Caco-2 (cell line): ENCODE measurements around the gene RIPK3. TPM values are rescaled to one million over a fixed set of nuclear protein-coding genes. Genes with fewer than 3 reads are reported as not detected.

Source experiments
- BruUV-seq: library from RNA; stranded (reverse); fragments of 400-500 nt; replicated peaks from 2 replicates; lab custom pipeline; 2021; lab: Mats Ljungman, UMichigan
- CTCF ChIA-PET: fragments of 300-600 bp; sonication (Branson Sonifier 250); formaldehyde crosslinking; loops from one replicate; lab custom pipeline; 2022; ENCODE audit warnings: antibody characterized with exemption; lab: Charles Lee
- POLR2A ChIA-PET: fragments of 300-600 bp; sonication (Branson Sonifier 250); formaldehyde crosslinking; loops from one replicate; lab custom pipeline; 2022; ENCODE audit warnings: antibody characterized with exemption; lab: Charles Lee
- DNase-seq, 2 experiments: peaks; one replicate each; pipeline versions ENCODE4 v3.0.0 to v3.0.0-alpha.2; 2020 to 2022
- H3K27me3 ChIP-seq: replicated peaks from 2 replicates; pipeline ENCODE4 v1.6.0; 2011; ENCODE audit warnings: low read length; ENCODE audit not compliant: control insufficient read depth, insufficient read depth
- H3K36me3 ChIP-seq: 2 replicates; pipeline ENCODE4 v1.5.1; 2011; ENCODE audit warnings: low read length; ENCODE audit not compliant: control insufficient read depth, insufficient read depth
- H3K4me1 ChIP-seq: fragments of 250-450 bp; sonication (Bioruptor Pico); 2 replicates; pipeline ENCODE4 v1.5.1; 2020; ENCODE audit warnings: mild to moderate bottlenecking
- H3K4me3 ChIP-seq: 2 replicates; pipeline ENCODE4 v1.5.1; 2011; ENCODE audit warnings: low read depth, mild to moderate bottlenecking, control low read depth, low read length
- H3K9me3 ChIP-seq: fragments of 250-450 bp; sonication (Bioruptor Pico); 2 replicates; pipeline ENCODE4 v1.5.1; 2020; ENCODE audit warnings: mild to moderate bottlenecking, moderate library complexity
- H3K27ac Mint-ChIP-seq: one replicate; pipeline ENCODE4 v1.8.0; 2022; ENCODE audit warnings: mixed read lengths; ENCODE audit not compliant: unreplicated experiment
- H3K27me3 Mint-ChIP-seq: one replicate; pipeline ENCODE4 v1.8.0; 2022; ENCODE audit warnings: mixed read lengths; ENCODE audit not compliant: insufficient read depth, unreplicated experiment
- H3K36me3 Mint-ChIP-seq: one replicate; pipeline ENCODE4 v1.8.0; 2022; ENCODE audit warnings: mild to moderate bottlenecking, mixed read lengths; ENCODE audit not compliant: insufficient read depth, unreplicated experiment
- H3K4me1 Mint-ChIP-seq: one replicate; pipeline ENCODE4 v1.8.0; 2022; ENCODE audit warnings: low read depth, mixed read lengths; ENCODE audit not compliant: unreplicated experiment
- H3K4me3 Mint-ChIP-seq: one replicate; pipeline ENCODE4 v1.8.0; 2022; ENCODE audit warnings: mild to moderate bottlenecking, moderate library complexity, mixed read lengths; ENCODE audit not compliant: unreplicated experiment
- H3K9me3 Mint-ChIP-seq: one replicate; pipeline ENCODE4 v1.8.0; 2022; ENCODE audit warnings: mixed read lengths; ENCODE audit not compliant: unreplicated experiment
- intact Hi-C: fragments of 100-400 bp; cut with micrococcal nuclease; formaldehyde crosslinking; loops from one replicate; pipeline ENCODE4 v1.10.0; 2022; ENCODE audit not compliant: unreplicated experiment
- total RNA-seq: library from RNA; stranded (reverse); gene quantifications from 2 replicates; pipeline ENCODE4 v1.2.3, GENCODE V29; 2022
- TF ChIP-seq, protein P1 (sequence below), 2 experiments: fragments of 200-600 bp in 1 of 2; IDR thresholded peaks; 1 replicate in 1 of 2; 2 replicates in 1 of 2; pipeline versions ENCODE4 v1.5.1 to v1.8.0; 2011 to 2022; ENCODE audit warnings: antibody characterized with exemption in 1 of 2, control low read depth in 1 of 2, inconsistent platforms in 1 of 2, low read depth in 1 of 2, low read length in 1 of 2, mild to moderate bottlenecking in 1 of 2, moderate library complexity in 1 of 2; ENCODE audit not compliant: insufficient read depth in 1 of 2, severe bottlenecking in 1 of 2, unreplicated experiment in 1 of 2

Gene RIPK3
- total RNA-seq, 1 experiment from 2014 or later, result 1.5 TPM

DNA sequence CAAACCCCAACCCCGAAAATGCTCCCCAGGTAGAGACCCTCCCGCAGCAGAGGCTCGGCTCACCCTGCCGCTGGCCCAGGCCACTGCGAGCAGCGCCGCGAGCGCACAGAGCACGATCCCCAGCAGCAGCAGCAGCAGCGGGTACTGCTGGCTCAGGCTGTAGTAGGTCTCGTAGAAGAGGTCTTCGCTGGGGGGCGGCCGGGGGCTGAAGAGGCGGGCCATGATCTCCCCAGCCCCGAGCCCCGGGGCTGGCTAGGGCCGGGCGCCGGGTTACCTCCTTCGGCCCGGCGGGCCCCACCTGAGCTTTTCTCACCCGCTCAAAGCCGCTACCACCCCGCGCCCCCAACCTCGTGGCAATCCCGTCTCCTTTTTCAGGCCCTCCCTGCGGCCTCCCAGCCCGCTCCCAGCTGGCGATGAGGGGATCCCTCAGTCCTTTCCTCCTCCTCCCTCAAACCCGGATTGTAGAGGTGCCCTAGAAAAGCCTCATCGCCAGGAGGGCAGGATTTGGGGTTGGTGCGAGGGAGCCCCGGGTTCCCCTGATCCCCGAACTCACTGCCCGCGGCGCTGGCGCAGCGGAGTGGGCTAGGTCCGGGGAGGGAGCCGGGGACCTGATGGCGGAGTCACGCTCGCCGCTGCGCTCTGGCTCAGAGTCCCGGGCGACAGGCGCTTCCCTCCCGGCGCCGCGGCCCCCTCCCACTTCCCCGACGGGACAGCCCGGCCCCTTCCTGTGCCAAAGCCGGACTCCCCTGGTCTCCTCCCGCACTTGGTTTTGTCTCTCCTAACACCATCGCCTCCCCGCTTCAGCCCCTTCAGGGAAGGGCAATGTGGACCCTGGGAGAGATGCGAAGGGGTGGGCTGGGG is 5.1 kb downstream of the RIPK3 start, which contains the start of gene ADCY4:
ADCY4 (minus strand) TSS at position 641 of the 861 bp plus-strand sequence; CDS start at position 222, 419 bp downstream.
- no peaks in the 10 kb centered on the region for H3K27me3 Mint-ChIP-seq
- H3K9me3 ChIP-seq, result no peaks in the 10 kb centered on the region
- H3K9me3 Mint-ChIP-seq, result no peaks in the 10 kb centered on the region
- peaks cover 15% of the 10 kb centered on the region for H3K4me1 ChIP-seq
- no peaks in the 10 kb centered on the region for H3K36me3 ChIP-seq
- intact Hi-C loops, result no loop called here
- peaks cover 7% of the 10 kb centered on the region for H3K36me3 Mint-ChIP-seq
- CTCF ChIA-PET, result interaction anchor here (1.5 to 3.0 kb wide), 4 partner anchors 31 to 96 kb away, joined by 5 to 90 read pairs (median 13); partner anchors contain the start of genes CBLN3, KHNYN and TINF2
- no peak within 1 kb of the TSS for H3K4me3 Mint-ChIP-seq
- DNase-seq, result no peak
- no peak within 1 kb of the TSS for H3K4me3 ChIP-seq
- H3K27ac Mint-ChIP-seq, result no peak within 1 kb of the TSS
- no TSS peak for BruUV-seq
- H3K27me3 ChIP-seq, result no peaks in the 10 kb centered on the region
- peaks cover 7% of the 10 kb centered on the region for H3K4me1 Mint-ChIP-seq
- TF ChIP-seq, protein P1, sequence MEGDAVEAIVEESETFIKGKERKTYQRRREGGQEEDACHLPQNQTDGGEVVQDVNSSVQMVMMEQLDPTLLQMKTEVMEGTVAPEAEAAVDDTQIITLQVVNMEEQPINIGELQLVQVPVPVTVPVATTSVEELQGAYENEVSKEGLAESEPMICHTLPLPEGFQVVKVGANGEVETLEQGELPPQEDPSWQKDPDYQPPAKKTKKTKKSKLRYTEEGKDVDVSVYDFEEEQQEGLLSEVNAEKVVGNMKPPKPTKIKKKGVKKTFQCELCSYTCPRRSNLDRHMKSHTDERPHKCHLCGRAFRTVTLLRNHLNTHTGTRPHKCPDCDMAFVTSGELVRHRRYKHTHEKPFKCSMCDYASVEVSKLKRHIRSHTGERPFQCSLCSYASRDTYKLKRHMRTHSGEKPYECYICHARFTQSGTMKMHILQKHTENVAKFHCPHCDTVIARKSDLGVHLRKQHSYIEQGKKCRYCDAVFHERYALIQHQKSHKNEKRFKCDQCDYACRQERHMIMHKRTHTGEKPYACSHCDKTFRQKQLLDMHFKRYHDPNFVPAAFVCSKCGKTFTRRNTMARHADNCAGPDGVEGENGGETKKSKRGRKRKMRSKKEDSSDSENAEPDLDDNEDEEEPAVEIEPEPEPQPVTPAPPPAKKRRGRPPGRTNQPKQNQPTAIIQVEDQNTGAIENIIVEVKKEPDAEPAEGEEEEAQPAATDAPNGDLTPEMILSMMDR (IDR thresholded peaks at IDR 0.05; ENCODE audit: insufficient read depth in 1 of 2, low read depth in 1 of 2, low read length in 1 of 2, severe bottlenecking in 1 of 2, unreplicated experiment in 1 of 2), result no peak
- POLR2A ChIA-PET, result no interaction called here

DNA sequence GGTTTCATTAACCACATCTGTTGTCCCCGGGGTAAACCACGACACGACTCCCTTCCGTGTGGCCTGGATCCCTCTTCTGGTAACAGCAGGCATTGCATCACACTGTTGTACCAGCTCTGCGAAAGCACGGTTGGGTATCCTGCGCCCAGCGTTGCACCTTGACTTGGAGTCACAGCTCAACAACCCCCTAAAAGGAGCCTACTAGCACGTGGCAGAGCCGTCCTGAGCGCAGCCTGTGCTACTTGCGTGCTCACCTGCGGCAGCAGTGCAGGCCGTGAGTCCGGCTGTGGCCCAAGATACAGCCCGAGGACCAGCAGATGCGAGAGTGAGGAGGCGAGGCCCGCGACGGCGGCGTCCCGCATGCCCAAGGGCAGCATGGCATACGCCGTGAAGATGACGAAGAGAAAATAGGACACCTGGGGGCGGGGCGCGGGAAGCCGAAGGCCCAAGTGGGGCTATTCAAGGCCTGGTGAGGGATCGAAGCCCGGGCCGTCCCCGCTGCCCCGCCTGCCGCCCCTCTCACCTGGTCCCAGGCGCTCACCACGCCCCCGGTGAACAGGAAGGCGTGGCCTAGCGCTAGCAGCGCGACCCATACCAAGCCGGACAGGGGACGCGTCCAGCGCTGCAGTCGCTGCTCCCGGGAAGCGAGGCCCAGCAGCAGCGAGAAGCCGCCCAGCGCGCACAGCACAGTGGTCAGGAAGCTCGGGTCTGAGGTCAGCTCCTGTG is 7.4 kb downstream of the RIPK3 start:
- peaks cover 7% of the 10 kb centered on the region for H3K4me1 Mint-ChIP-seq
- H3K4me3 ChIP-seq, result peak overlapping the region; percentile 55
- POLR2A ChIA-PET, result interaction anchor here (1.1 to 1.4 kb wide), 4 partner anchors 90 to 110 kb away, joined by 4 to 8 read pairs (median 6); partner anchors contain the start of genes KHNYN and TINF2
- H3K27ac Mint-ChIP-seq, result peak overlapping the region; percentile 15
- H3K36me3 ChIP-seq, result no peaks in the 10 kb centered on the region
- no peaks in the 10 kb centered on the region for H3K27me3 Mint-ChIP-seq
- BruUV-seq, result no TSS peak
- intact Hi-C loops, result loop anchor here (1.0 to 2.0 kb wide), 2 partner anchors 34 to 99 kb away; no protein-coding TSS in a partner anchor
- peaks cover 15% of the 10 kb centered on the region for H3K4me1 ChIP-seq
- peak overlapping the region; percentile 83 for H3K4me3 Mint-ChIP-seq
- no peaks in the 10 kb centered on the region for H3K27me3 ChIP-seq
- no peaks in the 10 kb centered on the region for H3K9me3 Mint-ChIP-seq
- CTCF ChIA-PET, result interaction anchor here (0.6 to 3.0 kb wide), 17 partner anchors 14 to 289 kb away, joined by 3 to 90 read pairs (median 4); partner anchors contain the start of genes CBLN3, DHRS1, KHNYN and MDP1
- no peaks in the 10 kb centered on the region for H3K9me3 ChIP-seq
- TF ChIP-seq, protein P1 (IDR thresholded peaks at IDR 0.05; ENCODE audit: insufficient read depth in 1 of 2, low read depth in 1 of 2, low read length in 1 of 2, severe bottlenecking in 1 of 2, unreplicated experiment in 1 of 2), result peak; percentile 56 to 66
- peak; percentile 76 to 80 for DNase-seq
- H3K36me3 Mint-ChIP-seq, result peaks cover 7% of the 10 kb centered on the region
